Hindlimb muscle (tissue), 1 donor: ENCODE data around the gene RNU1-2. TPM values are rescaled to one million over a fixed set of nuclear protein-coding genes. Genes with fewer than 3 reads are reported as not detected.
A peak's percentile ranks its signal among the peaks of the same experiment; 100 is the strongest.
"Not testable (repeated sequence)": the region's sequence is repeated elsewhere in the genome, so short reads cannot be mapped to it uniquely, and the experiment has no call there.

Experiments
- DNase-seq: peaks from one replicate; pipeline ENCODE4 v3.0.0-alpha.2; 2013
- polyA plus RNA-seq: library from polyadenylated mRNA; unstranded; fragments of 120-200 nt; gene quantifications from one replicate; pipeline ENCODE4 v1.2.1, GENCODE V29; 2013; ENCODE audit not compliant: insufficient read length

Gene RNU1-2
- polyA plus RNA-seq, 1 donor = not detected

- DNase-seq = peak; percentile 88
These were observed 6.6 kb upstream of the RNU1-2 start for GRCh38 chr1:16888860-16889816.

- not testable (repeated sequence) for DNase-seq
These were observed 5.2 kb upstream of the RNU1-2 start for GRCh38 chr1:16890539-16891021.

- not testable (repeated sequence) for DNase-seq
These were observed 4.7 kb upstream of the RNU1-2 start for GRCh38 chr1:16891057-16891456.

- not testable (repeated sequence) for DNase-seq
These were observed 2.7 kb upstream of the RNU1-2 start for GRCh38 chr1:16892978-16893525.

GRCh38 chr1:16893796-16894195 is 2.0 kb upstream of the RNU1-2 start:
- not testable (repeated sequence) for DNase-seq

GRCh38 chr1:16894338-16894737 is 1.4 kb upstream of the RNU1-2 start:
- DNase-seq = not testable (repeated sequence)

GRCh38 chr1:16895233-16895597 is 565 bp upstream of the RNU1-2 start:
- DNase-seq = not testable (repeated sequence)

GRCh38 chr1:16896316-16897055 is 706 bp downstream of the RNU1-2 start:
- not testable (repeated sequence) for DNase-seq

- not testable (repeated sequence) for DNase-seq
These were observed 1.9 kb downstream of the RNU1-2 start for GRCh38 chr1:16897653-16898052.

GRCh38 chr1:16898298-16898697 is 2.5 kb downstream of the RNU1-2 start:
- DNase-seq = not testable (repeated sequence)

GRCh38 chr1:16899020-16899419 is 3.2 kb downstream of the RNU1-2 start:
- not testable (repeated sequence) for DNase-seq

- DNase-seq = no peak
These were observed 5.0 kb downstream of the RNU1-2 start for GRCh38 chr1:16900751-16901150.

GRCh38 chr1:16901371-16901770 is 5.6 kb downstream of the RNU1-2 start:
- not testable (repeated sequence) for DNase-seq

GRCh38 chr1:16903054-16903453 is 7.3 kb downstream of the RNU1-2 start:
- DNase-seq = no peak

GRCh38 chr1:16903458-16903796 is 7.6 kb downstream of the RNU1-2 start:
- no peak for DNase-seq

GRCh38 chr1:16904560-16905109 is 8.9 kb downstream of the RNU1-2 start:
- peak; percentile 100 for DNase-seq

GRCh38 chr1:16905110-16905867 is 9.5 kb downstream of the RNU1-2 start:
- DNase-seq = no peak

GRCh38 chr1:16905868-16906702 is 10.3 kb downstream of the RNU1-2 start:
- DNase-seq = no peak

GRCh38 chr1:16906873-16907272 is 11.1 kb downstream of the RNU1-2 start:
- no peak for DNase-seq

- no peak for DNase-seq
These were observed 12.3 kb downstream of the RNU1-2 start for GRCh38 chr1:16907870-16908758.
